Left ventricle myocardium inferior (tissue), 1 donor: ENCODE measurements around the gene HRNR. TPM values are rescaled to one million over a fixed set of nuclear protein-coding genes. Genes with fewer than 3 reads are reported as not detected.
A peak's percentile ranks its signal among the peaks of the same experiment; 100 is the strongest.

Source experiments
- DNase-seq: peaks from one replicate; pipeline ENCODE4 v3.0.0-alpha.2; 2020
- H3K27ac ChIP-seq: fragments of 200-600 bp; replicated peaks from 2 replicates; pipeline ENCODE4 v1.8.0; 2021
- H3K27me3 ChIP-seq: fragments of 200-600 bp; 2 replicates; pipeline ENCODE4 v1.8.0; 2021; ENCODE audit warnings: low read depth
- H3K36me3 ChIP-seq: fragments of 200-600 bp; 2 replicates; pipeline ENCODE4 v1.8.0; 2021
- H3K4me1 ChIP-seq: fragments of 200-600 bp; 2 replicates; pipeline ENCODE4 v1.8.0; 2021
- H3K4me3 ChIP-seq: fragments of 200-600 bp; 2 replicates; pipeline ENCODE4 v1.8.0; 2021; ENCODE audit warnings: mild to moderate bottlenecking, moderate library complexity
- H3K9me3 ChIP-seq: fragments of 200-600 bp; replicated peaks from 2 replicates; pipeline ENCODE4 v1.8.0; 2021
- CTCF ChIP-seq: fragments of 200-600 bp; IDR thresholded peaks from 2 replicates; pipeline ENCODE4 v1.8.0; 2021; ENCODE audit warnings: antibody characterized with exemption, mild to moderate bottlenecking, borderline replicate concordance
- intact Hi-C: fragments of 100-400 bp; cut with micrococcal nuclease; formaldehyde crosslinking; loops from one replicate; pipeline ENCODE4 v1.11.0; 2022
- total RNA-seq: library from RNA; stranded (reverse); fragmentation: NEBNext Ultra II Directional; extraction: Animal tissue kit (Norgen Biotek cat#: 25700); gene quantifications from one replicate; pipeline ENCODE4 v1.2.1, GENCODE V29; 2021
- donor health status: DM: no; HTN: yes; CAD: no; lungs with severe emphysema.

The HRNR gene
- total RNA-seq, 1 donor from 2014 or later, result not detected

GRCh38 chr1:152191260-152191659 lies 32.7 kb downstream of the HRNR start:
- Histone ChIP-seq H3K27ac (no peak overlapping the region), H3K9me3 (no peaks in the 10 kb centered on the region), H3K4me3 (no peak overlapping the region), H3K27me3 (no peaks in the 10 kb centered on the region), H3K4me1 (peaks cover 13% of the 10 kb centered on the region), H3K36me3 (no peaks in the 10 kb centered on the region)
- DNase-seq, result no peak
- TF ChIP-seq CTCF, result no peak
- intact Hi-C loops, result loop anchor here (5.0 kb wide), 2 partner anchors 251 to 266 kb away; no protein-coding TSS in a partner anchor

DNA sequence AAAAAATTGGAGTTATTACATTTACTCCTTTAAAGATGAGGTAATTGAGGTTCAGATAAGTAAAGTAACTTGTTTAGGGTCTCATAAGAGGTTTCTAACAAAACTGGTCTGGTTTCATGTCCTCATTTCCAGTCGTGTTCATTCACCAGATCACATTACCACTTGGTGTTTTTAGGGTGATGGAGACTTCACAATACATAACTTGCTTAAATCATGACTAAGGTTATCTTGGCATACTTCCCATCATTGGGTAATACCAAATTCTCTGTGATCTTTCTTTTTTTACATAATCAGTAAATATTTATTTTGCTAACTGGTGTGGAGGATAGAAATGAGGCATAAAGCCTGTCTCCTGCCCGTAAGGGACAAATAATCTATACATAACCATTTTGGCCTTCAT lies 33.4 kb downstream of the HRNR start:
- Histone ChIP-seq H3K4me1 (peaks cover 13% of the 10 kb centered on the region), H3K36me3 (no peaks in the 10 kb centered on the region), H3K27me3 (no peaks in the 10 kb centered on the region), H3K4me3 (no peak overlapping the region), H3K9me3 (no peaks in the 10 kb centered on the region), H3K27ac (no peak overlapping the region)
- intact Hi-C loops, result loop anchor here (5.0 kb wide), 2 partner anchors 252 to 267 kb away; no protein-coding TSS in a partner anchor
- no peak for DNase-seq
- TF ChIP-seq CTCF, result no peak

- peak; percentile 50 for DNase-seq
- peaks cover 13% of the 10 kb centered on the region for H3K4me1 ChIP-seq
- H3K4me3 ChIP-seq, result peak overlapping the region; percentile 73
- TF ChIP-seq CTCF, result peak; percentile 78
- peaks cover 4% of the 10 kb centered on the region for H3K27me3 ChIP-seq
- no peaks in the 10 kb centered on the region for H3K36me3 ChIP-seq
- intact Hi-C loops, result loop anchor here (5.0 kb wide), 2 partner anchors 252 to 267 kb away; no protein-coding TSS in a partner anchor
- H3K9me3 ChIP-seq, result no peaks in the 10 kb centered on the region
- H3K27ac ChIP-seq, result peak overlapping the region; percentile 72
These were observed 34.1 kb downstream of the HRNR start for GRCh38 chr1:152189657-152190442.

DNA sequence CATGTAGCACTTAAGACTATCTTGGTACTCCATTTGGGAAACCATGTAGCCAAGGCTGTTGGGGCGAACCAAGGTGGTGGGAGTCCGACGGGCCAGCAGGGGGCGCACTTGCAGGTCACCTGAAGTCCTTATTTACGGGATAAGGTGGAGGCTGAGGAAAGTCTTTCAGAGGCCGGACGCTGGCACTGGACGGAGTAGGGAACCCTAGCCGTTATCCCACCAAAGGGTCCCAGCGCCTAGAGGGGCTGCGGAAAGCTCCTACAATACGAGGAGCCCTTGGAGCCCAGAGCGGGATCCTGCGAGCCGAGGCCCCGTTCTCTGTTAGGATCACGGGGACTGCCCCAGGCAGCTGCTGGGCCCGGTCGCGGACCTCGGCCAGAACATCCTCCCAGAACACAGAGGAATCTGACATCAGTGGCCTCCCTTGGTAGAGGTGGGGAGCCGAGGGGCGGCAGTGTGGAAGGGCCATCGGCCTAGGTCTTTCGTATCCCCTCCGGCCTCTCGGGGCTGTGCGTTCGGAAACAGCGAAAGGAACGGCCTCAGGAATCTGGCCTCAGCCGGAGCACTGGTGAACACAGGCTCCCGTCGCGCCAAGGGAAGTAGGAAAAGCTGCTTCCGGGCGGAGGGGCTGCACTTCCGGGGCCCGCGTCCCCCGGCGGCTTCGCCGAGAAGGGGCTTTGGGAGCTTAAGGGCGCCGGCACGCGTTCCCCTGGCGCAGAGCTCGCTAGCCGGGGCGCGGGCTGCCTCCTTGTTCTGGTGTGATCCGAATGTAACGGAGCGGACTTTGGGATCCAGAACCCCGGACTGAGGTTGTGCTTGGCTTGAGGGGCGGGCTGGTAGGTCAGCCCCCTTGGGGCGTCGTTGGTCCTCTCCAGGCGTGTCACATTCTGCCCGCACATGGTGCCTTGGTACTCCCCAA lies 35.1 kb downstream of the HRNR start:
- peaks cover 10% of the 10 kb centered on the region for H3K27me3 ChIP-seq
- intact Hi-C loops, result no loop called here
- peak overlapping the region; percentile 72 for H3K27ac ChIP-seq
- H3K4me1 ChIP-seq, result peaks cover 13% of the 10 kb centered on the region
- no peaks in the 10 kb centered on the region for H3K36me3 ChIP-seq
- no peaks in the 10 kb centered on the region for H3K9me3 ChIP-seq
- DNase-seq, result peak; percentile 80
- TF ChIP-seq CTCF, result peak; percentile 85
- peak overlapping the region; percentile 73 for H3K4me3 ChIP-seq

DNA sequence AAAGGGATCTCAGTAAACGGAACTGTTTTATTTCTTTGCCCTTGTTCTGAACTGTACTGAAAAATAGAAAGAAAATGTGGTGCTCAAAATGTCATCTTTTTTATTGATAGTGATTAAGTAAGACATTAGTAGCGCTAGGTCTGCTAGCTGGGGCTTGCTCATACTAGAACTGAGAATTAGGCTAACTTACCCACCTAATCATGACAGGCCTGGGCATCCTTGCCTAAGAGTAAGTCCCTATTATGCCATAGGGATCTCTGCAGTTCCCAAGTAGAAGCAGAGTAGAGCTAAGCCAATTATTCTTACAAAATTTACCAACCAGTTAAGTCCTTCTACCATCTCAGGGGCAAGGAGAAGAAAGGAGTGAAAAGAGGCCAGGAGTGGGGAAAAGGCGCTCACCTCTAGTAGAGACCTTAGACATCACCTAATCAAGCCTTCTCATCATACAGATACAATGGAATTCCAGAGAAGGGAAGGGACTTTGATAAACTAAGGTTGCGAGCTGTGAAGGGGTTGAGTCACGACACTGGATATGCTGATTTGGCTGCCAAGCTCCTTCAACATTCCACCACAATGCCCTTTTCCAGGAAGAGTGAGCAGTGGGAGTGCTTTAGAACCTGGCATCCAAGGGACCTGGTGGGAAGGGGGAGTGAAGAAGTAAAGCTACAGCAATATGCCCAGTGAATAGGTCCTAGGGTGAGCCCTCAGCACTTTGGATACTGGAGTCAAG lies 37.3 kb downstream of the HRNR start:
- H3K4me3 ChIP-seq, result no peak overlapping the region
- no peaks in the 10 kb centered on the region for H3K9me3 ChIP-seq
- H3K27ac ChIP-seq, result no peak overlapping the region
- intact Hi-C loops, result no loop called here
- H3K36me3 ChIP-seq, result no peaks in the 10 kb centered on the region
- peaks cover 18% of the 10 kb centered on the region for H3K4me1 ChIP-seq
- H3K27me3 ChIP-seq, result peaks cover 10% of the 10 kb centered on the region
- TF ChIP-seq CTCF, result no peak
- no peak for DNase-seq
